ENCODE data around the gene AMMECR1.

The AMMECR1 gene

GRCh38 chrX:110311437-110312230, 6.3 kb downstream of the AMMECR1 start:
- DNase-seq (ENCODE audit: low read depth): no peak

GRCh38 chrX:110310896-110311295, 7.0 kb downstream of the AMMECR1 start:
- peak; percentile 4 for DNase-seq (ENCODE audit: low read depth)

- no peak for DNase-seq (ENCODE audit: low read depth)
Observed at GRCh38 chrX:110310000-110310790, 7.7 kb downstream of the AMMECR1 start.

- no peak for DNase-seq (ENCODE audit: low read depth)
Observed at GRCh38 chrX:110308220-110308619, 9.7 kb downstream of the AMMECR1 start.

- DNase-seq (ENCODE audit: low read depth): no peak
Observed at GRCh38 chrX:110304884-110305283, 13.0 kb downstream of the AMMECR1 start.

- no peak for DNase-seq (ENCODE audit: low read depth)
Observed at GRCh38 chrX:110304371-110304770, 13.5 kb downstream of the AMMECR1 start.

- no peak for DNase-seq (ENCODE audit: low read depth)
Observed at GRCh38 chrX:110302975-110303374, 14.9 kb downstream of the AMMECR1 start.

GRCh38 chrX:110301194-110301593, 16.7 kb downstream of the AMMECR1 start:
- DNase-seq (ENCODE audit: low read depth): no peak

- no peak for DNase-seq (ENCODE audit: low read depth)
Observed at GRCh38 chrX:110294087-110294486, 23.8 kb downstream of the AMMECR1 start.

- DNase-seq (ENCODE audit: low read depth): no peak
Observed at GRCh38 chrX:110293658-110294057, 24.2 kb downstream of the AMMECR1 start.

GRCh38 chrX:110287605-110288004, 30.3 kb downstream of the AMMECR1 start:
- no peak for DNase-seq (ENCODE audit: low read depth)

- DNase-seq (ENCODE audit: low read depth): no peak
Observed at GRCh38 chrX:110286106-110286505, 31.8 kb downstream of the AMMECR1 start.

- DNase-seq (ENCODE audit: low read depth): no peak
Observed at GRCh38 chrX:110284159-110284558, 33.7 kb downstream of the AMMECR1 start.

- no peak for DNase-seq (ENCODE audit: low read depth)
Observed at GRCh38 chrX:110282922-110283321, 35.0 kb downstream of the AMMECR1 start.

- DNase-seq (ENCODE audit: low read depth): no peak
Observed at GRCh38 chrX:110281377-110281776, 36.5 kb downstream of the AMMECR1 start.

- no peak for DNase-seq (ENCODE audit: low read depth)
Observed at GRCh38 chrX:110280954-110281353, 36.9 kb downstream of the AMMECR1 start.

GRCh38 chrX:110277609-110278008, 40.3 kb downstream of the AMMECR1 start:
- DNase-seq (ENCODE audit: low read depth): no peak

- DNase-seq (ENCODE audit: low read depth): no peak
Observed at GRCh38 chrX:110276778-110277177, 41.1 kb downstream of the AMMECR1 start.

GRCh38 chrX:110268886-110269285, 49.0 kb downstream of the AMMECR1 start:
- no peak for DNase-seq (ENCODE audit: low read depth)

GRCh38 chrX:110268395-110268794, 49.5 kb downstream of the AMMECR1 start:
- no peak for DNase-seq (ENCODE audit: low read depth)

- DNase-seq (ENCODE audit: low read depth): no peak
Observed at GRCh38 chrX:110267874-110268273, 50.0 kb downstream of the AMMECR1 start.

GRCh38 chrX:110265661-110266060, 52.2 kb downstream of the AMMECR1 start:
- no peak for DNase-seq (ENCODE audit: low read depth)

- no peak for DNase-seq (ENCODE audit: low read depth)
Observed at GRCh38 chrX:110259117-110259516, 58.8 kb downstream of the AMMECR1 start.

Measured in stimulated activated CD8-positive, alpha-beta memory T cell treated with anti-CD3 and anti-CD28 coated beads, Interleukin-12 subunit alpha, Interleukin-12 subunit beta, amount 100 ng/mL, for 1 hour (primary cell).